Measurements from ENCODE around the gene KCNH4. TPM values are rescaled to one million over a fixed set of nuclear protein-coding genes. Genes with fewer than 3 reads are reported as not detected.

Gene KCNH4
- total RNA-seq, 1 donor from 2014 or later: not detected

- no peak for DNase-seq (ENCODE audit: low spot score)
- no peaks in the 10 kb centered on the region for H3K4me1 Mint-ChIP-seq (ENCODE audit: low read depth)
- H3K27me3 Mint-ChIP-seq (ENCODE audit: low read depth): no peaks in the 10 kb centered on the region
- H3K4me3 Mint-ChIP-seq (ENCODE audit: unreplicated experiment): no peak overlapping the region
- no peak overlapping the region for H3K27ac Mint-ChIP-seq (ENCODE audit: unreplicated experiment)
- H3K9me3 Mint-ChIP-seq (ENCODE audit: low read depth): no peaks in the 10 kb centered on the region
- no peak for TF ChIP-seq CTCF (IDR thresholded peaks at IDR 0.05)
- H3K36me3 Mint-ChIP-seq (ENCODE audit: low read depth): peaks cover 26% of the 10 kb centered on the region
Measured at GRCh38 chr17:42203354-42203753, 22.4 kb upstream of the KCNH4 start.

DNA sequence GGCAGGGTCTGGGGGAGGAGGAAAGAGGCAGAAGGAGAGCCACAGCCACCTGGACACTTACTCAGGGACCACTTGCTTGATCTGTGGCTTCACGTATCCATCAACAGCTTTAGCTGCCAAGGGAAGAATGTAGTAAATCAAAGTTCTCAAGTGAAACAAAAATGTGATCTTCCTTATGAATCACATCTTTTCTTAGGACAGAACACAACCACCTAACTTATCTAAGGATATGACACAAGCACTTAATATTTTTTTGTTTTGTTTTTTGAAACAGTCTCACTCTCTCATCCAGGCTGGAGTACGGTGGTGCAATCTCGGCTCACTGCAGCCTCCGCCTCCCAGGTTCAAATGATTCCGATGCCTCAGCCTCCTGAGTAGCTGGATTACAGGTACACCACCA is 21.8 kb upstream of the KCNH4 start:
- H3K9me3 Mint-ChIP-seq (ENCODE audit: low read depth): no peaks in the 10 kb centered on the region

GRCh38 chr17:42202159-42202558 is 21.2 kb upstream of the KCNH4 start:
- Mint-ChIP-seq H3K27me3 (ENCODE audit: low read depth) (no peaks in the 10 kb centered on the region), H3K4me3 (ENCODE audit: unreplicated experiment) (no peak overlapping the region), H3K9me3 (ENCODE audit: low read depth) (no peaks in the 10 kb centered on the region), H3K4me1 (ENCODE audit: low read depth) (no peaks in the 10 kb centered on the region), H3K27ac (ENCODE audit: unreplicated experiment) (no peak overlapping the region), H3K36me3 (ENCODE audit: low read depth) (peaks cover 26% of the 10 kb centered on the region)
- TF ChIP-seq CTCF (IDR thresholded peaks at IDR 0.05): no peak
- DNase-seq (ENCODE audit: low spot score): no peak

More for the DNA sequence above, 21.8 kb upstream of the KCNH4 start:
- peaks cover 26% of the 10 kb centered on the region for H3K36me3 Mint-ChIP-seq (ENCODE audit: low read depth)
- no peaks in the 10 kb centered on the region for H3K4me1 Mint-ChIP-seq (ENCODE audit: low read depth)
- no peak for TF ChIP-seq CTCF (IDR thresholded peaks at IDR 0.05)
- H3K27ac Mint-ChIP-seq (ENCODE audit: unreplicated experiment): no peak overlapping the region
- no peaks in the 10 kb centered on the region for H3K27me3 Mint-ChIP-seq (ENCODE audit: low read depth)
- H3K4me3 Mint-ChIP-seq (ENCODE audit: unreplicated experiment): no peak overlapping the region
- no peak for DNase-seq (ENCODE audit: low spot score)

GRCh38 chr17:42201458-42201772 is 20.5 kb upstream of the KCNH4 start:
- Mint-ChIP-seq H3K36me3 (ENCODE audit: low read depth) (peaks cover 26% of the 10 kb centered on the region), H3K9me3 (ENCODE audit: low read depth) (no peaks in the 10 kb centered on the region), H3K4me1 (ENCODE audit: low read depth) (no peaks in the 10 kb centered on the region), H3K27me3 (ENCODE audit: low read depth) (no peaks in the 10 kb centered on the region), H3K27ac (ENCODE audit: unreplicated experiment) (no peak overlapping the region), H3K4me3 (ENCODE audit: unreplicated experiment) (no peak overlapping the region)
- DNase-seq (ENCODE audit: low spot score): no peak
- no peak for TF ChIP-seq CTCF (IDR thresholded peaks at IDR 0.05)

GRCh38 chr17:42200706-42201457 is 19.9 kb upstream of the KCNH4 start:
- H3K9me3 Mint-ChIP-seq (ENCODE audit: low read depth): no peaks in the 10 kb centered on the region
- H3K4me1 Mint-ChIP-seq (ENCODE audit: low read depth): no peaks in the 10 kb centered on the region
- H3K36me3 Mint-ChIP-seq (ENCODE audit: low read depth): peaks cover 24% of the 10 kb centered on the region
- no peaks in the 10 kb centered on the region for H3K27me3 Mint-ChIP-seq (ENCODE audit: low read depth)
- no peak for TF ChIP-seq CTCF (IDR thresholded peaks at IDR 0.05)
- no peak for DNase-seq (ENCODE audit: low spot score)
- no peak overlapping the region for H3K27ac Mint-ChIP-seq (ENCODE audit: unreplicated experiment)
- H3K4me3 Mint-ChIP-seq (ENCODE audit: unreplicated experiment): no peak overlapping the region
